SHP77 treated with DMSO at 0.1 percent for 48 hours (cell line): ENCODE measurements around the gene SLC39A11.
"Not testable (repeated sequence)": the region's sequence is repeated elsewhere in the genome, so short reads cannot be mapped to it uniquely, and the experiment has no call there.

Experiments used
- DNase-seq: peaks from one replicate; lab custom pipeline; 2025; lab: John Stamatoyannopoulos, UW

Gene SLC39A11

DNA sequence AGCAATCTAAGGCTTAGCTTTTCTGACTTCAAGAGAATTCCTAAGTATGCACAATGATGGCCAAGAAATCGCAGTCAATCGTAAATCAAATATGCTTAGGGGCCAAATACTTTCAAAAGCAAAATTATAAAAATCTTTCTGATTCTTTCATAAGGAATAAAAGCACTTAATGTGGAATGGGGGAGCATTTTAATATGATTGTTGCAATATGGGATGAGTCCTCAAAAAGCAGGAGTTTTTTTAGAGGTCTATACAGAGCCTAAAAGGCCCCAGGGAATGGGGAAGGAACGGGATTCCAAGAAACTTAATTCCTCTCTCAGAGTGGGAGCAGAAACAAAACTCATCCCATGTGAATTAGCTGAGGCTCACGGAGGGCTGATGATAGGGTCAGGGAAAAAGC, 14.7 kb upstream of the SLC39A11 start:
- no peak for DNase-seq

DNA sequence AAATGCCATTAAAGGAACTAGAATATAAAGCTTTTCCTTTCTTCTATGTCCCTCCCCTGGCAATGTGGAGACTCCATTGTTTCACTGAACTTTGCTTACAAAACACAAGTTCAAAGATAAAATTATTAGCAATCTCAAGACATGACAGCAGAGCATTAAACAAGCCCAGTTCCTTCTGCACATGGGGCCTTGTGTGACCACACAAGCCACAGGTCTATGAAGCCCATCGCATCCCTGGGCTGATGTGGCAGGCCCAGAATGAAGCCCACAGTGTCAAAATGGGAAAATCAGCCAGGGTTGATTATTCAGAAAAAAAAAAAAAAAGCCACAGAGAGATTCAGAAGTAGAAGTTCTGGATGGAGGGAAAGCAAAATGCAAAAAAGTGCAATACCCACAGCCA, 12.9 kb upstream of the SLC39A11 start:
- no peak for DNase-seq

DNA sequence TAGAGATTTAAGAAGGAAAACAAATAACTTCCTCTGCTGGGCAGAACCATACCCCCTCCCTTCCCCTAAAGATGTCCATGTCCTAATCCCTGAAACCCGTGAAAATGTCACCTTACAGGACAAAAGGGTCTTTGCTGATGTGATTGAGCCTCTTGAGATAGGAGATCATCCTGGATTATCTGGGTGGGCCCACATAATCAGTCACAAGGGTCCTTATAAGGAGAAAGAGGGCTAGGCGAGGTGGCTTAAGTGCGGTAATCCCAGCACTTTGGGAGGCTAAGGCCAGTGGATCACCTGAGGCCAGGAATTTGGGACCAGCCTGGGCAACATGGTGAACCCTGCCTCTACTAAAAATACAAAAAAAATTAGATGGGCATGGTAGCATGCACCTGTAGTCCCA, 12.0 kb upstream of the SLC39A11 start:
- DNase-seq, result no peak

GRCh38 chr17:73103641-73104335, 11.3 kb upstream of the SLC39A11 start:
- DNase-seq, result no peak

DNA sequence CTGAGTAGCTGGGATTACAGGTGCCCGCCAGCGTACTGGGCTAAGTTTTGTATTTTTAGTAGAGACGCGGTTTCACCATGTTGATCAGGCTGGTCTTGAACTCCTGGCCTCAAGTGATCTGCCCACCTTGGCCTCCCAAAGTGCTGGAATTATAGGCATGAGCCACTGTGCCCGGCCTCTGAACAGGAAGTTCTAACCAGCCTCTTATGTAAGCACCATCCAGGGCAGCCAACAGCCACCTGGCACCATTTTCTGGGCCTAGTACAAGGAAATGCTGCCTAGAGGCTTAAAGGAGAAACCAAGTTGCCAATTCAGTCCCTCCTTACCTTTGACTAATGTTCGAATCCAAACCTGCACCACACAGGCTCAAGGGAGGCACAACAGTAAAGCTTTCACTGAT, 8.5 kb upstream of the SLC39A11 start:
- DNase-seq, result no peak

DNA sequence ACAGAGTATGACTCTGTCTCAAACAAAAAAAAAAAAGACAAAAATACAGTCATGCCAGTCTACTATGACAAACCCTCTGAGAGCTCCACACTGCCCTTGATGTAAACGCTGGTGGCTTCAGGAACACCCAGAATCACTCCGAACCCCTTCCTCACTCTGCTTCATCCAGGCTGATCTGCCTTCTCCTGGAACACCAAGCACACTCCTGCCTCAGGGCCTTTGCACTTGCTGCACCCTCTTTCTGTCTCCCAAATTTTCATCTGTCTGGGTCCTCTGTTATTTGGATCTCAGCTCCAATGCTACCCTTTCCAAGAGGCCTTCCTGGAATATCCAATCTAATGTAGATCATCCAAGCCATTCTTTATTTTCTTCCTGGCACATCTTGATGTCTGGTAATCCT, 7.9 kb upstream of the SLC39A11 start:
- no peak for DNase-seq

- no peak for DNase-seq
Observed at GRCh38 chr17:73099511-73099910, 7.0 kb upstream of the SLC39A11 start.

- no peak for DNase-seq
Observed at GRCh38 chr17:73098919-73099318, 6.4 kb upstream of the SLC39A11 start.

- not testable (repeated sequence) for DNase-seq
Observed at GRCh38 chr17:73097973-73098765, 5.7 kb upstream of the SLC39A11 start.

DNA sequence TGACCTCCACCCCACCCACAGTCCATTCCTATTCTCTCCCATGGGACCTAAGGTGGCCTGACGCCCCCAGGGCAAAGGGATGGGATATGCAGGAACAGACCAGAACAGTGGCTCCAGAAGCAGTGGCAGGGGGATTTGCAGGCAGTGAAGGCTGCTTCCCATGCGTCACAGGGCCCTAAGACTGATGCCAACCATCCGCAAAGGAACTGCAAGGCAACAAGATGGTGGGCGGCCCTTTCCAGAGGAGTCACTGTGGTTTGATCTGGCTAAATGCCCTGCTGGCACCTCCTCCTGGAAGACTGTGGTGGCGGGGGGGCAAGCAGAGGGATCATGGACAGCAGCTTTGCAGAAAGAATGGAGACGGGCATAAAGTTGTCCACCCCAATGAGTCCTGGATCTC, 4.4 kb upstream of the SLC39A11 start:
- no peak for DNase-seq

DNA sequence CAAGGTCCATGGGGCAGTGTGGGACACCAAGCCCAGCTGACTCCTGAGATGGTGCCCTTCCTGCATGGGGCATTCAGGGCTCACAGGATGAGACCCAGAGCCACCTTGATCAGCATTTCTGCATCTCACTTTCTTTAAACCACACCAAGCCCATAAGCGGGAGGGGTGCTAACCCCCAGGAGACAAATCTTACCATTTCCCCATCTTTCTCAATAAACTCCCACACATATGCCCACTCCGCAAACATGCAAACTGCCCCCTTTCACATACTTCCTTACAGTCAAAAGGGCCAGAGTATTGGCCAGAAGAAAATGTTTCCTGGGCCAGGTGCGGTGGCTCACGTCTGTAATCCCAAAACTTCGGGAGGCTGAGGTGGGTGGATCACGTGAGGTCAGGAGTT, 3.7 kb upstream of the SLC39A11 start:
- no peak for DNase-seq

GRCh38 chr17:73093286-73093685, 798 bp upstream of the SLC39A11 start:
- DNase-seq, result no peak

- DNase-seq, result no peak
Observed at GRCh38 chr17:73091770-73092522, 542 bp downstream of the SLC39A11 start.

DNA sequence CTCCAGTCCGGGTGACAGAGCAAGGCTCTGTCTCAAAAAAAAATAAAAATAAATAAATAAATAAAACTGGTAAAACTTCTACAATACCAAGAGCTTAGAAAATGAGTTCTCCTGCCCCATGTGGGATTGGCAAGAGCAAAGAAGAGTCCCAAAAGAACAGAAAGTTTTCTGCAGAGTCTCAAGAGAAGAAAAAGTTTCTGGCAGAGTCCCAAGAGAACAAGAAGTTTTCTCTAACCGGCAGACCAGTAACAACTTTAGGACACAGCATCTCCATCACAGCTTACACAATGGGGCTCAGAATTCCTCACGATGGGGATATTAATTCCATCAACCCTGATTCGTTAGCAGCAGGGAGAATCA, 1.1 kb downstream of the SLC39A11 start:
- DNase-seq, result no peak

DNA sequence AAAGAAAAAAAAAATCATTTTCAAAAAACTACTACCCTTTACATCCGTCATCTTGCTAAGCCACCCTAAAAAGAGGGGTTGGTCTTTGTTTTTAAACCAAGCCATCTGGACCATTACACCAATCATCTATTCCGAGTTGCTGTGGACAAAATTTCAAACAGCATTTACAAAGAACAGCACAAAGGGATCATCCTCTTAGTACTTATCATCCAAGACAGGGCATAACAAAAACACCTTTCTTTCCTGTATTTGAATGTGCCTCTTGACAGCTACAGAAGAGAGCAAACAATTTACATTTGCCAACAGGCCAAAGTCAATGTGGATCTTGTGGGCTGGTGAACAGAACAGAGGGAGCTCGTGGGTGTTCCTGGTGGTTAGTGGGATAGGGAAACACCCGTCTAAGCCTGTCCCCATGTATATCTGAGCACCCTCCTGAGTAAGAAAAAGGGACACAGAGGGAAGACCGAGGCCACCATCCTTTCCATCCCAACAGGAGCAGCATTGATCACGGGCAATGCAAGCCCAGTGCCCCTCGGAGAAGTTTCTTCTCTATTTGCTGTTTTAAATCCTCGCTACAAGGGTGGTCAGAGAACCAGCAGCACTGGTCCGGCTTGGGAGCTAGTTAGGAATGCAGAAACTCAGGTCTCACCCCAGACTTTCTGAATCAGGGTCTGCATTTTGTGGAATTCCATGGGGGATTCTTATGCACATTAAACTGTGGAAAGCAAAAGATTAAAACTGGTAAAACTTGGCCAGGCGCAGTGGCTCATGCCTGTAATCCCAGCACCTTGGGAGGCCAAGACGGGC, 1.9 kb downstream of the SLC39A11 start:
- no peak for DNase-seq

- DNase-seq, result no peak
Observed at GRCh38 chr17:73089322-73090317, 2.9 kb downstream of the SLC39A11 start.

DNA sequence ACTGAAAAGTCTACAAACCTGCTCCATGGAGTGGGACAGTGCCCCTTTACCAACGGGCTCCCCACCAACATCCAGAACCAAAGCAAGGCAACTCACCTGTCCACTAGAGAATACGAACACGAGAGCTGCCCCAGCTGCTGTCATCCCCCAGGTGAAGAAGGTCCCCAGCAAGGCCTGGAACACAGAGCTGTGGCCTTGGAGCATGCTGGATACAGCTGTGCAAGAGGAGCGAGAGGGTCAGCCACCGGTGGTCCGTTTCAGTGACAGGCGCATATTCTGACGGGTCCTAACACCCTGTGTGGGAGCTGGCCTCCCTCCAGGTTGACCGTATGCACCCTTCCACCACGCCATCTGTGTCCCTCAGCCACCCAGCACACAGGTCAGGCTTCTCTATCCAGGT, 3.9 kb downstream of the SLC39A11 start:
- no peak for DNase-seq

DNA sequence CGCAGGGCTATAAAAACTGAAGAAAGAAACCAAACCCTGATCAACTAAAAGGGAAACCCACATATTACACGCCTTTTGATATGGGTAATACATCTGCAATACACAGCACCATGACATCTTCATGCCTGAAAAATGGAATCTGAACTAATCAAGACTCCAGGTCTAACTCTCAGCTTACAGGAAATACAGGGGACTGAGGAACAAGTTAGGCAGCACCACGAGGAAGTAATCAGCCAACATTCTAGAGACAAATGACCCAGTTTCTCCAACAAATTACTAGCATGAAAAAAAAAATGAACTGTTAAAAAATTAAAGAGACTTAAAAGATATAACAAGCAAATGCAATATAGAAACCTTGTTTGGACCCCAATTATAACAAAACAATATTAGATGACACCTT, 9.1 kb downstream of the SLC39A11 start:
- no peak for DNase-seq

DNA sequence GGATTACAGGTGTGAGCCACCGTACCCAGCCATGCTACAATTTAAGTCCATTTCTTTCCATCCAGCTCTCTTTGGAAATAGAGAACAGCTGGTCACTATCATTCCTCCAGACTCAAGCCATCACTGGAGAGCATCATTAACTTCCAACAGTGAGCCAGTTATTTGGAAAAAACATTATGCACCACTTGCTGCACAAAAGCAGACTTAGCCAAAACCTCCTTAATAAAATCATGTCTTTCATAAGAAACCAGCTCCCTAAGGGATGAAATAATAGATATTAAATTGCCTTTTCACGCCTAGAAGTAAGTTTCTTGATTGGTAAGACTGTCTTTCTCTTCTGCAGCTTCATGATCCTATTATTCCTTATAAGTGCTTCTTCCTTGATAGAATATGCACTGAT, 17.9 kb downstream of the SLC39A11 start:
- no peak for DNase-seq

GRCh38 chr17:73072219-73072962, 20.1 kb downstream of the SLC39A11 start:
- DNase-seq, result no peak
